Skeletal muscle tissue (tissue), 4 donors: ENCODE data around the gene EVC. TPM values are rescaled to one million over a fixed set of nuclear protein-coding genes. Genes with fewer than 3 reads are reported as not detected.

Source experiments
- H3K27ac ChIP-seq: one replicate; pipeline ENCODE4 v1.7.0; 2013; ENCODE audit warnings: mild to moderate bottlenecking, low read depth, low read length, inconsistent platforms
- H3K27me3 ChIP-seq, 3 donors: one replicate each; pipeline ENCODE4 v1.7.0; 2013; ENCODE audit warnings: low read length in 3 of 3; ENCODE audit not compliant: control insufficient read depth in 3 of 3, insufficient read depth in 3 of 3
- H3K36me3 ChIP-seq, 3 donors: one replicate each; pipeline ENCODE4 v1.7.0; 2013; ENCODE audit warnings: low read length in 3 of 3; ENCODE audit not compliant: control insufficient read depth in 3 of 3, insufficient read depth in 3 of 3
- H3K4me1 ChIP-seq, 3 donors: one replicate each; pipeline ENCODE4 v1.7.0; 2013; ENCODE audit warnings: low read length in 3 of 3, mild to moderate bottlenecking in 3 of 3; ENCODE audit not compliant: control insufficient read depth in 3 of 3, insufficient read depth in 3 of 3
- H3K4me3 ChIP-seq, 3 donors: one replicate each; pipeline ENCODE4 v1.7.0; 2013; ENCODE audit warnings: low read length in 3 of 3
- H3K9ac ChIP-seq, 3 donors: one replicate each; pipeline ENCODE4 v1.7.0; 2013; ENCODE audit warnings: low read length in 3 of 3, mild to moderate bottlenecking in 3 of 3, moderate library complexity in 2 of 3, low read depth in 1 of 3
- H3K9me3 ChIP-seq, 3 donors: one replicate each; pipeline ENCODE4 v1.7.0; 2013; ENCODE audit warnings: low read length in 3 of 3; ENCODE audit not compliant: control insufficient read depth in 3 of 3
- total RNA-seq: library from RNA; depleted of rRNA; stranded (reverse); fragments of >200 nt; gene quantifications from one replicate; pipeline ENCODE4 v1.2.3, GENCODE V29; 2014
- donor health status: Osteomylitis.

EVC gene
- total RNA-seq, 1 donor from 2014 or later = 19.8 TPM

- peaks cover 0 to 14% (median 5%) of the 10 kb centered on the region in 3 donors for H3K27me3 ChIP-seq
- peaks cover 0 to 9% (median 5%) of the 10 kb centered on the region in 3 donors for H3K4me1 ChIP-seq
- no peaks in the 10 kb centered on the region for H3K36me3 ChIP-seq
- no peak overlapping the region for H3K4me3 ChIP-seq
- H3K9me3 ChIP-seq = peaks cover 0 to 2% (median 0%) of the 10 kb centered on the region in 3 donors
- H3K27ac ChIP-seq = peak overlapping the region; percentile 25
- no peak overlapping the region for H3K9ac ChIP-seq
Measured at GRCh38 chr4:5839332-5839731, 128.3 kb downstream of the EVC start.

- Histone ChIP-seq H3K27ac (peak overlapping the region; percentile 25), H3K9ac (no peak overlapping the region), H3K9me3 (peaks cover 0 to 2% (median 0%) of the 10 kb centered on the region in 3 donors), H3K27me3 (peaks cover 0 to 14% (median 5%) of the 10 kb centered on the region in 3 donors), H3K36me3 (no peaks in the 10 kb centered on the region), H3K4me3 (no peak overlapping the region), H3K4me1 (peaks cover 0 to 9% (median 5%) of the 10 kb centered on the region in 3 donors)
Measured at GRCh38 chr4:5839751-5840674, 129.0 kb downstream of the EVC start.

GRCh38 chr4:5842456-5842855 lies 131.5 kb downstream of the EVC start:
- Histone ChIP-seq H3K27me3 (peaks cover 0 to 14% (median 5%) of the 10 kb centered on the region in 3 donors), H3K4me3 (no peak overlapping the region), H3K9ac (no peak overlapping the region), H3K36me3 (no peaks in the 10 kb centered on the region), H3K9me3 (peaks cover 0 to 2% (median 0%) of the 10 kb centered on the region in 3 donors), H3K4me1 (peaks cover 0 to 9% (median 5%) of the 10 kb centered on the region in 3 donors), H3K27ac (no peak overlapping the region)

GRCh38 chr4:5843573-5844530 lies 132.9 kb downstream of the EVC start:
- Histone ChIP-seq H3K36me3 (no peaks in the 10 kb centered on the region), H3K4me1 (peaks cover 0 to 9% (median 5%) of the 10 kb centered on the region in 3 donors), H3K27ac (no peak overlapping the region), H3K4me3 (no peak overlapping the region), H3K27me3 (peaks cover 0 to 14% (median 2%) of the 10 kb centered on the region in 3 donors), H3K9me3 (peaks cover 0 to 2% (median 0%) of the 10 kb centered on the region in 3 donors), H3K9ac (no peak overlapping the region)

GRCh38 chr4:5845035-5845905 lies 134.3 kb downstream of the EVC start:
- no peaks in the 10 kb centered on the region for H3K36me3 ChIP-seq
- H3K27me3 ChIP-seq = peaks cover 2 to 13% (median 5%) of the 10 kb centered on the region in 3 donors
- H3K9me3 ChIP-seq = peaks cover 0 to 1% (median 0%) of the 10 kb centered on the region in 3 donors
- no peak overlapping the region for H3K9ac ChIP-seq
- H3K27ac ChIP-seq = no peak overlapping the region
- H3K4me3 ChIP-seq = no peak overlapping the region
- peaks cover 0 to 5% (median 3%) of the 10 kb centered on the region in 3 donors for H3K4me1 ChIP-seq

- Histone ChIP-seq H3K4me3 (no peak overlapping the region), H3K36me3 (no peaks in the 10 kb centered on the region), H3K9me3 (peaks cover 0 to 3% (median 0%) of the 10 kb centered on the region in 3 donors), H3K9ac (no peak overlapping the region), H3K27ac (no peak overlapping the region), H3K4me1 (no peaks in the 10 kb centered on the region), H3K27me3 (peaks cover 0 to 6% (median 5%) of the 10 kb centered on the region in 3 donors)
Measured at GRCh38 chr4:5851637-5852301, 140.8 kb downstream of the EVC start.

- Histone ChIP-seq H3K9me3 (peaks cover 0 to 3% (median 0%) of the 10 kb centered on the region in 3 donors), H3K27me3 (peaks cover 0 to 6% (median 5%) of the 10 kb centered on the region in 3 donors), H3K27ac (no peak overlapping the region), H3K4me3 (no peak overlapping the region), H3K9ac (no peak overlapping the region), H3K4me1 (no peaks in the 10 kb centered on the region), H3K36me3 (no peaks in the 10 kb centered on the region)
Measured at GRCh38 chr4:5852523-5853202, 141.7 kb downstream of the EVC start.

- no peak overlapping the region for H3K27ac ChIP-seq
- no peak overlapping the region for H3K4me3 ChIP-seq
- H3K9me3 ChIP-seq = peaks cover 0 to 3% (median under 1%) of the 10 kb centered on the region in 3 donors
- no peak overlapping the region for H3K9ac ChIP-seq
- H3K27me3 ChIP-seq = peaks cover under 1 to 12% (median 3%) of the 10 kb centered on the region in 3 donors
- no peaks in the 10 kb centered on the region for H3K36me3 ChIP-seq
- H3K4me1 ChIP-seq = no peaks in the 10 kb centered on the region
Measured at GRCh38 chr4:5854929-5855328, 143.9 kb downstream of the EVC start.
